H1 (cell line): Measurements from ENCODE around the gene SPEF1. TPM values are rescaled to one million over a fixed set of nuclear protein-coding genes. Genes with fewer than 3 reads are reported as not detected.

Experiments used
- ASH2L ChIP-seq: fragments of 200-600, 300-600 bp; sonication (generic); IDR thresholded peaks from one replicate; pipeline ENCODE4 v1.7.1; 2017; ENCODE audit warnings: low read length
- BACH1 ChIP-seq: IDR thresholded peaks from 2 replicates; pipeline ENCODE4 v1.6.1; 2012; ENCODE audit warnings: low read length, improper control_type of control experiment
- BCL11A ChIP-seq, 2 experiments: IDR thresholded peaks; one replicate each; pipeline ENCODE4 v1.6.1; 2011; ENCODE audit warnings: low read depth in 2 of 2, low read length in 2 of 2, mild to moderate bottlenecking in 2 of 2
- CBX5 ChIP-seq: fragments of 300-800, 300-1000 bp; sonication (generic); IDR thresholded peaks from 2 replicates; pipeline ENCODE4 v1.7.1; 2016; ENCODE audit warnings: antibody characterized with exemption, low read length, low read depth
- CREB1 ChIP-seq: IDR thresholded peaks from 2 replicates; pipeline ENCODE4 v1.6.1; 2012; ENCODE audit warnings: inconsistent platforms
- EP300 ChIP-seq, 2 experiments: IDR thresholded peaks; 1 replicate in 1 of 2; 2 replicates in 1 of 2; pipeline ENCODE4 v1.6.1; 2011 to 2012; ENCODE audit warnings: low read depth in 2 of 2, low read length in 2 of 2, mild to moderate bottlenecking in 2 of 2, borderline replicate concordance in 1 of 2, inconsistent platforms in 1 of 2, moderate library complexity in 1 of 2
- EZH2 ChIP-seq: fragments of 200-600 bp; sonication (generic); IDR thresholded peaks from 2 replicates; pipeline ENCODE4 v1.7.1; 2012; ENCODE audit warnings: low read depth, mild to moderate bottlenecking, moderate library complexity, low read length, inconsistent platforms; ENCODE audit not compliant: severe bottlenecking
- GTF2F1 ChIP-seq: IDR thresholded peaks from 2 replicates; pipeline ENCODE4 v1.6.1; 2012; ENCODE audit warnings: low read depth, low read length, improper control_type of control experiment, borderline replicate concordance
- KDM4A ChIP-seq: IDR thresholded peaks from one replicate; pipeline ENCODE4 v1.7.1; 2012; ENCODE audit warnings: low read depth, mild to moderate bottlenecking, moderate library complexity, low read length, inconsistent platforms; ENCODE audit not compliant: severe bottlenecking
- POU5F1 ChIP-seq: IDR thresholded peaks from 2 replicates; pipeline ENCODE4 v1.6.1; 2011; ENCODE audit warnings: low read depth, mild to moderate bottlenecking, low read length, moderate library complexity
- RBBP5 ChIP-seq: IDR thresholded peaks from 2 replicates; pipeline ENCODE4 v1.7.1; 2012; ENCODE audit warnings: low read depth, mild to moderate bottlenecking, inconsistent platforms, low read length, moderate library complexity, borderline replicate concordance
- RFX5 ChIP-seq: IDR thresholded peaks from 2 replicates; pipeline ENCODE4 v1.6.1; 2011; ENCODE audit warnings: low read depth, low read length, improper control_type of control experiment, borderline replicate concordance
- RNF2 ChIP-seq: fragments of 200-900, 300-1000 bp; sonication (generic); IDR thresholded peaks from 2 replicates; pipeline ENCODE4 v1.7.1; 2016; ENCODE audit warnings: borderline replicate concordance, low read depth, mild to moderate bottlenecking, antibody characterized with exemption, low read length; ENCODE audit not compliant: poor library complexity, severe bottlenecking; ENCODE audit errors: missing control alignments
- SAP30 ChIP-seq: fragments of 300-600 bp; sonication (generic); IDR thresholded peaks from 2 replicates; pipeline ENCODE4 v1.7.1; 2012; ENCODE audit warnings: low read length, moderate library complexity, mild to moderate bottlenecking, inconsistent platforms; ENCODE audit not compliant: insufficient read depth, insufficient replicate concordance
- SIN3A ChIP-seq, 2 experiments: IDR thresholded peaks in 1 of 2; conservative IDR thresholded peaks in 1 of 2; 2 replicates each; pipeline ENCODE4 v1.6.1; 2011 to 2012; ENCODE audit warnings: low read length in 2 of 2, improper control_type of control experiment in 1 of 2, low read depth in 1 of 2, mild to moderate bottlenecking in 1 of 2
- SP1 ChIP-seq: IDR thresholded peaks from 2 replicates; pipeline ENCODE4 v1.6.1; 2011; ENCODE audit warnings: low read depth, low read length
- SP2 ChIP-seq: IDR thresholded peaks from 2 replicates; pipeline ENCODE4 v1.6.1; 2012; ENCODE audit warnings: mild to moderate bottlenecking, low read length, inconsistent platforms
- SUZ12 ChIP-seq: fragments of 200-600 bp; sonication (generic); IDR thresholded peaks from 2 replicates; pipeline ENCODE4 v1.6.1; 2012; ENCODE audit warnings: mild to moderate bottlenecking, inconsistent platforms, low read length, moderate library complexity, mixed read lengths
- polyA plus RNA-seq, 7 experiments: library from polyadenylated mRNA; depleted of rRNA in 3 of 7; stranded (reverse) in 5 of 7; unstranded in 2 of 7; fragments of >200 nt in 5 of 7; fragments of 200-250 nt in 2 of 7; gene quantifications; 1 replicate in 5 of 7; 2 replicates in 1 of 7; 4 replicates in 1 of 7; pipeline versions ENCODE4 v1.2.1 to v1.2.3, GENCODE V29; 2011 to 2013; ENCODE audit warnings: missing spikeins in 2 of 7, mixed read lengths in 2 of 7
- total RNA-seq: library from RNA; stranded (reverse); fragmentation: NEBNext Ultra II Directional; extraction: Animal tissue kit (Norgen Biotek cat#: 25700); gene quantifications from 2 replicates; pipeline ENCODE4 v1.2.1, GENCODE V29; 2021
- TF ChIP-seq, protein P1 (sequence below): IDR thresholded peaks from 2 replicates; pipeline ENCODE4 v1.6.1; 2011; ENCODE audit warnings: low read length, improper control_type of control experiment
- TF ChIP-seq, protein P2 (sequence below): IDR thresholded peaks from 2 replicates; pipeline ENCODE4 v1.6.1; 2012; ENCODE audit warnings: low read length, inconsistent platforms

Gene SPEF1
- total and polyA plus RNA-seq, 2 of the 8 experiments (the other 6 are each of a cell fraction or from before 2014, with no cell fraction given), result 0.51 to 0.71 TPM

DNA sequence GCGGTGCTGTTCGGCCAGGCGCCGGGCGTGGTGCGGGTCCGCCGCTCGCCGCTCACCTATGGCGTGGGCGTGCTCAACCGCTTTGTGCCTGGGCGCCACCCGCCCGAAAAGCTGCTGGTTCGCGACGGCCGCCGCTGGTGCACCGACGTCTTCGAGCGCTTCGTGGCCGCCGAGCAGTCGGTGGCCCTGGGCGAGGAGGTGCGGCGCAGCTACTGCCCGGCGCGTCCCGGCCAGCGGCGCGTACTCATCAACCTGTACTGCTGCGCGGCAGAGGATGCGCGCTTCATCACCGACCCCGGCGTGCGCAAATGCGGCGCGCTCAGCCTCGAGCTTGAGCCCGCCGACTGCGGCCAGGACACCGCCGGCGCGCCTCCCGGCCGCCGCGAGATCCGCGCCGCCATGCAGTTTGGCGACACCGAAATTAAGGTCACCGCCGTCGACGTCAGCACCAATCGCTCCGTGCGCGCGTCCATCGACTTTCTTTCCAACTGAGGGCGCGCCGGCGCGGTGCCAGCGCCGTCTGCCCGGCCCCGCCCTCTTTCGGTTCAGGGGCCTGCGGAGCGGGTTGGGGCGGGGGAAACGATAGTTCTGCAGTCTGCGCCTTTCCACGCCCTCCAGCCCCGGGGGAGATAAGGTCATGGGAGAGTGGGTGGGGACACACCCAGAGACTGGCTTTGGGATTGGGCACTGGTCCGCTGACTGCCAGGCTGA lies 29.4 kb downstream of the SPEF1 start (continued):
- no peak for TF ChIP-seq EP300 (IDR thresholded peaks at IDR 0.05; ENCODE audit: borderline replicate concordance in 1 of 2, low read depth in 2 of 2, low read length in 2 of 2)
- TF ChIP-seq RFX5, result no peak
- TF ChIP-seq BCL11A (IDR thresholded peaks at IDR 0.05; ENCODE audit: low read depth in 2 of 2, low read length in 2 of 2), result no peak
- TF ChIP-seq ASH2L, result no peak
- 0 out of 4 replicates have a peak, but pooled peaks of 1 of the 2 experiments have one; percentile 23 for TF ChIP-seq SIN3A (conservative IDR thresholded peaks at IDR 0.05 in 1 of 2, IDR thresholded peaks at IDR 0.05 in 1 of 2; ENCODE audit: low read depth in 1 of 2, low read length in 2 of 2)
- peak; percentile 64 for TF ChIP-seq KDM4A
- no peak for TF ChIP-seq EZH2
- peak; percentile 43; the same call in 1 of the 2 replicates for TF ChIP-seq CREB1
- TF ChIP-seq CBX5, result no peak
- TF ChIP-seq SP1, result no peak
- no peak for TF ChIP-seq BACH1
- no peak for TF ChIP-seq RBBP5
- TF ChIP-seq, protein P1, sequence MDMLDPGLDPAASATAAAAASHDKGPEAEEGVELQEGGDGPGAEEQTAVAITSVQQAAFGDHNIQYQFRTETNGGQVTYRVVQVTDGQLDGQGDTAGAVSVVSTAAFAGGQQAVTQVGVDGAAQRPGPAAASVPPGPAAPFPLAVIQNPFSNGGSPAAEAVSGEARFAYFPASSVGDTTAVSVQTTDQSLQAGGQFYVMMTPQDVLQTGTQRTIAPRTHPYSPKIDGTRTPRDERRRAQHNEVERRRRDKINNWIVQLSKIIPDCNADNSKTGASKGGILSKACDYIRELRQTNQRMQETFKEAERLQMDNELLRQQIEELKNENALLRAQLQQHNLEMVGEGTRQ, result no peak
- TF ChIP-seq SAP30, result no peak
- TF ChIP-seq RNF2, result no peak
- TF ChIP-seq, protein P2, sequence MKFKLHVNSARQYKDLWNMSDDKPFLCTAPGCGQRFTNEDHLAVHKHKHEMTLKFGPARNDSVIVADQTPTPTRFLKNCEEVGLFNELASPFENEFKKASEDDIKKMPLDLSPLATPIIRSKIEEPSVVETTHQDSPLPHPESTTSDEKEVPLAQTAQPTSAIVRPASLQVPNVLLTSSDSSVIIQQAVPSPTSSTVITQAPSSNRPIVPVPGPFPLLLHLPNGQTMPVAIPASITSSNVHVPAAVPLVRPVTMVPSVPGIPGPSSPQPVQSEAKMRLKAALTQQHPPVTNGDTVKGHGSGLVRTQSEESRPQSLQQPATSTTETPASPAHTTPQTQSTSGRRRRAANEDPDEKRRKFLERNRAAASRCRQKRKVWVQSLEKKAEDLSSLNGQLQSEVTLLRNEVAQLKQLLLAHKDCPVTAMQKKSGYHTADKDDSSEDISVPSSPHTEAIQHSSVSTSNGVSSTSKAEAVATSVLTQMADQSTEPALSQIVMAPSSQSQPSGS, result no peak
- no peak for TF ChIP-seq POU5F1
- no peak for TF ChIP-seq SP2
- no peak; the same call in 1 of the 2 replicates for TF ChIP-seq SUZ12
- no peak for TF ChIP-seq GTF2F1
